H1 (cell line): ENCODE measurements around the gene ABCB11. TPM values are rescaled to one million over a fixed set of nuclear protein-coding genes. Genes with fewer than 3 reads are reported as not detected.

Source experiments
- CTCF ChIA-PET: fragments of 300-600 bp; sonication (Branson Sonifier 250); formaldehyde crosslinking; loops from one replicate; lab custom pipeline; 2021; ENCODE audit not compliant: partially characterized antibody; lab: Charles Lee
- POLR2A ChIA-PET: fragments of 300-600 bp; sonication (Branson Sonifier 250); formaldehyde crosslinking; loops from one replicate; lab custom pipeline; 2021; ENCODE audit warnings: inconsistent platforms; ENCODE audit not compliant: partially characterized antibody; lab: Charles Lee
- DNase-seq, 2 experiments: peaks; one replicate each; pipeline versions ENCODE4 v3.0.0 to v3.0.0-alpha.2; 2010 to 2022; ENCODE audit warnings: low spot score in 2 of 2, low read depth in 1 of 2, mixed read lengths in 1 of 2
- FAIRE-seq: peaks from 2 replicates; lab custom pipeline; 2011; peaks lifted over from hg19 to GRCh38; lab: Jason Lieb, UNC
- H2AFZ ChIP-seq: 2 replicates; pipeline ENCODE4 v1.8.1; 2012; ENCODE audit warnings: low read length, inconsistent platforms
- H2AK5ac ChIP-seq: 2 replicates; pipeline ENCODE4 v1.6.1; 2013; ENCODE audit warnings: low read depth, low read length
- H2BK120ac ChIP-seq: replicated peaks from 2 replicates; pipeline ENCODE3; 2013; ENCODE audit warnings: low read depth, low read length, inconsistent platforms
- H2BK12ac ChIP-seq: 2 replicates; pipeline ENCODE4 v1.6.1; 2013; ENCODE audit warnings: low read depth, low read length
- H2BK15ac ChIP-seq: 2 replicates; pipeline ENCODE4 v1.6.1; 2013; ENCODE audit warnings: low read length
- H2BK20ac ChIP-seq: 2 replicates; pipeline ENCODE4 v1.6.1; 2013; ENCODE audit warnings: low read length
- H2BK5ac ChIP-seq: 2 replicates; pipeline ENCODE4 v1.6.1; 2013; ENCODE audit warnings: low read depth, low read length
- H3K14ac ChIP-seq: 2 replicates; pipeline ENCODE4 v1.6.1; 2013; ENCODE audit warnings: inconsistent platforms; ENCODE audit not compliant: insufficient read length
- H3K18ac ChIP-seq: 2 replicates; pipeline ENCODE4 v1.6.1; 2013; ENCODE audit warnings: low read length; ENCODE audit errors: extremely low read depth
- H3K23ac ChIP-seq: 2 replicates; pipeline ENCODE4 v1.6.1; 2013; ENCODE audit warnings: inconsistent platforms; ENCODE audit not compliant: insufficient read length
- H3K23me2 ChIP-seq: 2 replicates; pipeline ENCODE4 v1.6.1; 2013; ENCODE audit warnings: low read depth, low read length
- H3K27ac ChIP-seq: 2 replicates; pipeline ENCODE4 v1.6.1; 2011; ENCODE audit warnings: low read depth, low read length, inconsistent platforms
- H3K27me3 ChIP-seq, 4 experiments: replicated peaks in 1 of 4; 1 replicate in 1 of 4; 2 replicates in 3 of 4; pipeline versions ENCODE4 v1.6.1 to v1.8.1; 2011 to 2013; ENCODE audit warnings: low read length in 3 of 4, mild to moderate bottlenecking in 3 of 4, inconsistent platforms in 2 of 4, mixed read lengths in 2 of 4, moderate library complexity in 1 of 4; ENCODE audit not compliant: control insufficient read depth in 3 of 4, insufficient read depth in 3 of 4; ENCODE audit errors: extremely low read depth in 1 of 4
- H3K36me3 ChIP-seq, 4 experiments: 2 replicates each; pipeline versions ENCODE4 v1.6.1 to v1.8.1; 2011 to 2013; ENCODE audit warnings: mild to moderate bottlenecking in 4 of 4, low read length in 3 of 4, moderate library complexity in 2 of 4, control low read depth in 1 of 4, inconsistent platforms in 1 of 4; ENCODE audit not compliant: insufficient read depth in 4 of 4, control insufficient read depth in 2 of 4
- H3K4ac ChIP-seq: replicated peaks from 2 replicates; pipeline ENCODE3; 2013; ENCODE audit warnings: low read length, low read depth, mixed read lengths, inconsistent platforms; ENCODE audit not compliant: insufficient read length
- H3K4me1 ChIP-seq, 4 experiments: replicated peaks in 1 of 4; 1 replicate in 1 of 4; 2 replicates in 3 of 4; pipeline versions ENCODE4 v1.6.1 to v1.8.1; 2011 to 2013; ENCODE audit warnings: low read length in 3 of 4, inconsistent platforms in 2 of 4, mixed read lengths in 1 of 4; ENCODE audit not compliant: insufficient read depth in 4 of 4, control insufficient read depth in 3 of 4
- H3K4me2 ChIP-seq, 2 experiments: 2 replicates each; pipeline versions ENCODE4 v1.6.1 to v1.8.1; 2011 to 2013; ENCODE audit warnings: low read depth in 2 of 2, low read length in 2 of 2, control low read depth in 1 of 2, inconsistent platforms in 1 of 2, mild to moderate bottlenecking in 1 of 2; ENCODE audit not compliant: insufficient read depth in 1 of 2
- H3K4me3 ChIP-seq, 4 experiments: fragments of 200-600, 300-600 bp in 1 of 4; sonication (generic), shearing (Covaris generic), sonication (Bioruptor Twin) in 1 of 4; 2 replicates each; pipeline versions ENCODE4 v1.5.1 to v1.8.1; 2011 to 2016; ENCODE audit warnings: low read length in 4 of 4, low read depth in 3 of 4, control low read depth in 2 of 4, inconsistent platforms in 2 of 4, mild to moderate bottlenecking in 2 of 4, mixed read lengths in 1 of 4, moderate library complexity in 1 of 4; ENCODE audit not compliant: insufficient read depth in 2 of 4; ENCODE audit errors: extremely low read depth in 1 of 4
- H3K56ac ChIP-seq: replicated peaks from 2 replicates; pipeline ENCODE3; 2013; ENCODE audit warnings: low read depth, mild to moderate bottlenecking, mixed read lengths, low read length, inconsistent platforms; ENCODE audit not compliant: insufficient read length
- H3K79me1 ChIP-seq: 2 replicates; pipeline ENCODE4 v1.6.1; 2013; ENCODE audit warnings: low read depth, low read length, control low read depth
- H3K79me2 ChIP-seq, 2 experiments: 2 replicates each; pipeline versions ENCODE4 v1.6.1 to v1.8.1; 2012 to 2013; ENCODE audit warnings: low read length in 2 of 2, mild to moderate bottlenecking in 2 of 2, inconsistent platforms in 1 of 2; ENCODE audit not compliant: insufficient read depth in 2 of 2, control insufficient read depth in 1 of 2
- H3K9ac ChIP-seq, 4 experiments: replicated peaks in 1 of 4; 1 replicate in 1 of 4; 2 replicates in 3 of 4; pipeline versions ENCODE4 v1.6.1 to v1.8.1; 2011 to 2013; ENCODE audit warnings: low read depth in 3 of 4, low read length in 3 of 4, control low read depth in 2 of 4, mild to moderate bottlenecking in 2 of 4, moderate library complexity in 2 of 4, inconsistent platforms in 1 of 4; ENCODE audit errors: extremely low read depth in 1 of 4
- H3K9me3 ChIP-seq, 2 experiments: 2 replicates each; pipeline versions ENCODE4 v1.6.1 to v1.8.1; 2012 to 2013; ENCODE audit warnings: mild to moderate bottlenecking in 2 of 2, moderate library complexity in 2 of 2, control low read depth in 1 of 2, inconsistent platforms in 1 of 2, low read depth in 1 of 2, low read length in 1 of 2, mixed read lengths in 1 of 2; ENCODE audit not compliant: insufficient read depth in 2 of 2
- H4K20me1 ChIP-seq, 2 experiments: replicated peaks in 1 of 2; 2 replicates each; pipeline versions ENCODE3 to v1.8.1; 2011 to 2013; ENCODE audit warnings: inconsistent platforms in 2 of 2, low read length in 2 of 2, mild to moderate bottlenecking in 1 of 2; ENCODE audit not compliant: insufficient read depth in 2 of 2, control insufficient read depth in 1 of 2
- H4K5ac ChIP-seq: 2 replicates; pipeline ENCODE4 v1.6.1; 2013; ENCODE audit warnings: low read length, low read depth, mixed read lengths, inconsistent platforms; ENCODE audit not compliant: insufficient read length
- H4K8ac ChIP-seq: 2 replicates; pipeline ENCODE4 v1.8.0; 2013; ENCODE audit warnings: mild to moderate bottlenecking, moderate library complexity, low read length, inconsistent platforms; ENCODE audit not compliant: insufficient read depth; ENCODE audit errors: extremely low read depth
- H4K91ac ChIP-seq: replicated peaks from 2 replicates; pipeline ENCODE3; 2013; ENCODE audit warnings: low read length, mixed read lengths, inconsistent platforms; ENCODE audit not compliant: insufficient read length
- CTBP2 ChIP-seq: IDR thresholded peaks from 2 replicates; pipeline ENCODE4 v1.7.0; 2011; ENCODE audit warnings: borderline replicate concordance, mild to moderate bottlenecking, moderate library complexity, mixed read lengths, low read length; ENCODE audit not compliant: insufficient read depth, insufficient read length
- POLR2A ChIP-seq, 2 experiments: IDR thresholded peaks; 1 replicate in 1 of 2; 2 replicates in 1 of 2; pipeline ENCODE4 v1.6.1; 2011; ENCODE audit warnings: low read depth in 2 of 2, low read length in 2 of 2, mild to moderate bottlenecking in 2 of 2; ENCODE audit errors: control extremely low read depth in 1 of 2
- POLR2AphosphoS5 ChIP-seq: IDR thresholded peaks from 2 replicates; pipeline ENCODE4 v1.6.1; 2011; ENCODE audit warnings: low read depth, low read length
- SIRT6 ChIP-seq: IDR thresholded peaks from one replicate; pipeline ENCODE4 v1.7.1; 2012; ENCODE audit warnings: low read length, inconsistent platforms
- SIX5 ChIP-seq: IDR thresholded peaks from 2 replicates; pipeline ENCODE4 v1.6.1; 2011; ENCODE audit warnings: mild to moderate bottlenecking, low read depth, low read length
- SP2 ChIP-seq: IDR thresholded peaks from 2 replicates; pipeline ENCODE4 v1.6.1; 2012; ENCODE audit warnings: mild to moderate bottlenecking, low read length, inconsistent platforms
- TCF12 ChIP-seq: IDR thresholded peaks from 2 replicates; pipeline ENCODE4 v1.6.1; 2011; ENCODE audit warnings: low read depth, mild to moderate bottlenecking, low read length
- WGBS, 2 experiments: shearing (Covaris generic) in 1 of 2; methylation state at CpG; one replicate each; pipeline versions ENCODE4 v1.1.6 to v1.1.7; 2013 to 2015; ENCODE audit warnings: low lambda C conversion rate in 2 of 2, mixed read lengths in 2 of 2, inconsistent platforms in 1 of 2, low coverage in 1 of 2, missing lambda C conversion rate in 1 of 2; ENCODE audit not compliant: insufficient replicate concordance in 2 of 2, insufficient coverage in 1 of 2, insufficient read length in 1 of 2; ENCODE audit errors: extremely low coverage in 1 of 2, missing lambda C conversion rate in 1 of 2; 5-methylcytosine and 5-hydroxymethylcytosine counted together
- polyA plus RNA-seq, 7 experiments: library from polyadenylated mRNA; depleted of rRNA in 3 of 7; stranded (reverse) in 5 of 7; unstranded in 2 of 7; fragments of >200 nt in 5 of 7; fragments of 200-250 nt in 2 of 7; gene quantifications; 1 replicate in 5 of 7; 2 replicates in 1 of 7; 4 replicates in 1 of 7; pipeline versions ENCODE4 v1.2.1 to v1.2.3, GENCODE V29; 2011 to 2013; ENCODE audit warnings: missing spikeins in 2 of 7, mixed read lengths in 2 of 7
- total RNA-seq: library from RNA; stranded (reverse); fragmentation: NEBNext Ultra II Directional; extraction: Animal tissue kit (Norgen Biotek cat#: 25700); gene quantifications from 2 replicates; pipeline ENCODE4 v1.2.1, GENCODE V29; 2021
- TF ChIP-seq, protein P1 (sequence below): IDR thresholded peaks from 2 replicates; pipeline ENCODE4 v1.6.1; 2011; ENCODE audit warnings: low read length, improper control_type of control experiment
- TF ChIP-seq, protein P2 (sequence below), 3 experiments: IDR thresholded peaks; 1 replicate in 2 of 3; 2 replicates in 1 of 3; pipeline versions ENCODE4 v1.5.1 to v1.6.1; 2011; ENCODE audit warnings: low read length in 3 of 3, mild to moderate bottlenecking in 3 of 3, inconsistent platforms in 2 of 3, low read depth in 1 of 3, moderate library complexity in 1 of 3; ENCODE audit not compliant: insufficient read depth in 1 of 3; ENCODE audit errors: control extremely low read depth in 1 of 3

Gene ABCB11
- total and polyA plus RNA-seq, 2 of the 8 experiments (the other 6 are each of a cell fraction or from before 2014, with no cell fraction given): not detected

DNA sequence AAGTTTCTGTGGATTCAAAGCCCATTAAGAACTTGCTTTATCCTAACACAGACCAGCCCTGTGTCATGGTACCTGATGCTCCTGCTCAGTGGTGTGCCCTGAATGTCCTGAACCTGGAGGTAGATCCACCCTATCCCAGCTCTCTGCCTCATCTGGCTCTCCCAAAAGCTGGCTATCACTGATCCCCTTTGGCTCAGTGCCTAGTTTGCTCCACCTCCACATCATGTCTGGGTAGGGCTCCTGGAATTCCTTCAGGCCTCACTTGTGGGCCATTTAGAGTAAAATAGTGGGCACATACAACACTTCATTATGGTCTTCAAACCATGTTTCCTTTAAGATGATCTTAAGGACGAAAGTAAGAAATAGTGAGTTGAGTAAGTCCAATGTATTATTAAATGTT lies 4.8 kb upstream of the ABCB11 start:
- ChIA-PET POLR2A (no interaction called here), CTCF (interaction anchor here (0.6 kb wide), 1 partner anchor 198 kb away, joined by 3 read pairs; no protein-coding TSS in a partner anchor)
- Histone ChIP-seq H3K36me3 (no peaks in the 10 kb centered on the region), H3K79me2 (no peaks in the 10 kb centered on the region), H3K4me1 (peaks cover 0 to 2% (median 0%) of the 10 kb centered on the region in 4 experiments; a peak in 1 of 7 replicates), H3K79me1 (no peaks in the 10 kb centered on the region), H3K4me2 (no peak overlapping the region), H3K4me3 (no peak overlapping the region), H3K27me3 (no peaks in the 10 kb centered on the region), H2BK20ac (no peak overlapping the region), H3K4ac (no peak overlapping the region), H3K23me2 (no peaks in the 10 kb centered on the region; the same call in 1 of the 2 replicates), H4K20me1 (no peaks in the 10 kb centered on the region), H3K9ac (no peak overlapping the region), H2BK120ac (no peak overlapping the region), H3K14ac (no peak overlapping the region), H2AFZ (0 out of 2 replicates have a peak overlapping the region, but pooled peaks have one; percentile 20), H4K91ac (no peak overlapping the region), H3K18ac (no peak overlapping the region), H3K23ac (no peak overlapping the region), H4K5ac (no peak overlapping the region), H2AK5ac (no peak overlapping the region), H2BK15ac (no peak overlapping the region), H2BK12ac (no peak overlapping the region), H4K8ac (no peak overlapping the region), H3K9me3 (no peaks in the 10 kb centered on the region), H2BK5ac (no peak overlapping the region), H3K56ac (no peak overlapping the region), H3K27ac (no peak overlapping the region)
- WGBS, 2 experiments: 84% methylated on average over 1 of the region's 1 CpG; no CpG with 5 or more reads in 1 of the 2 experiments
- DNase-seq: no peak
- TF ChIP-seq TCF12 (no peak), POLR2A (IDR thresholded peaks at IDR 0.05; ENCODE audit: control extremely low read depth in 1 of 2, low read depth in 2 of 2, low read length in 2 of 2) (no peak), SP2 (no peak), SIX5 (no peak), SIRT6 (no peak), CTBP2 (no peak), POLR2AphosphoS5 (no peak)
- TF ChIP-seq, protein P1, sequence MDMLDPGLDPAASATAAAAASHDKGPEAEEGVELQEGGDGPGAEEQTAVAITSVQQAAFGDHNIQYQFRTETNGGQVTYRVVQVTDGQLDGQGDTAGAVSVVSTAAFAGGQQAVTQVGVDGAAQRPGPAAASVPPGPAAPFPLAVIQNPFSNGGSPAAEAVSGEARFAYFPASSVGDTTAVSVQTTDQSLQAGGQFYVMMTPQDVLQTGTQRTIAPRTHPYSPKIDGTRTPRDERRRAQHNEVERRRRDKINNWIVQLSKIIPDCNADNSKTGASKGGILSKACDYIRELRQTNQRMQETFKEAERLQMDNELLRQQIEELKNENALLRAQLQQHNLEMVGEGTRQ: no peak
- TF ChIP-seq, protein P2, sequence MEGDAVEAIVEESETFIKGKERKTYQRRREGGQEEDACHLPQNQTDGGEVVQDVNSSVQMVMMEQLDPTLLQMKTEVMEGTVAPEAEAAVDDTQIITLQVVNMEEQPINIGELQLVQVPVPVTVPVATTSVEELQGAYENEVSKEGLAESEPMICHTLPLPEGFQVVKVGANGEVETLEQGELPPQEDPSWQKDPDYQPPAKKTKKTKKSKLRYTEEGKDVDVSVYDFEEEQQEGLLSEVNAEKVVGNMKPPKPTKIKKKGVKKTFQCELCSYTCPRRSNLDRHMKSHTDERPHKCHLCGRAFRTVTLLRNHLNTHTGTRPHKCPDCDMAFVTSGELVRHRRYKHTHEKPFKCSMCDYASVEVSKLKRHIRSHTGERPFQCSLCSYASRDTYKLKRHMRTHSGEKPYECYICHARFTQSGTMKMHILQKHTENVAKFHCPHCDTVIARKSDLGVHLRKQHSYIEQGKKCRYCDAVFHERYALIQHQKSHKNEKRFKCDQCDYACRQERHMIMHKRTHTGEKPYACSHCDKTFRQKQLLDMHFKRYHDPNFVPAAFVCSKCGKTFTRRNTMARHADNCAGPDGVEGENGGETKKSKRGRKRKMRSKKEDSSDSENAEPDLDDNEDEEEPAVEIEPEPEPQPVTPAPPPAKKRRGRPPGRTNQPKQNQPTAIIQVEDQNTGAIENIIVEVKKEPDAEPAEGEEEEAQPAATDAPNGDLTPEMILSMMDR (IDR thresholded peaks at IDR 0.05; ENCODE audit: control extremely low read depth in 1 of 3, insufficient read depth in 1 of 3, low read depth in 1 of 3, low read length in 3 of 3): no peak
- no peak for FAIRE-seq
